Endothelial cell (in vitro differentiated cells): ENCODE data around the gene METRNL. TPM values are rescaled to one million over a fixed set of nuclear protein-coding genes. Genes with fewer than 3 reads are reported as not detected.

ENCODE experiments used
- DNase-seq: peaks from one replicate; pipeline ENCODE4 v3.0.0; 2021; ENCODE audit warnings: low spot score
- H3K27ac Mint-ChIP-seq: one replicate; pipeline ENCODE4 v1.8.0; 2021; ENCODE audit warnings: mixed read lengths, inconsistent platforms; ENCODE audit not compliant: unreplicated experiment
- H3K27me3 Mint-ChIP-seq: one replicate; pipeline ENCODE4 v1.8.0; 2021; ENCODE audit warnings: mild to moderate bottlenecking, moderate library complexity, mixed read lengths, inconsistent platforms; ENCODE audit not compliant: unreplicated experiment
- H3K36me3 Mint-ChIP-seq: one replicate; pipeline ENCODE4 v1.8.0; 2021; ENCODE audit warnings: mild to moderate bottlenecking, low read depth, mixed read lengths, inconsistent platforms; ENCODE audit not compliant: unreplicated experiment
- H3K4me1 Mint-ChIP-seq: one replicate; pipeline ENCODE4 v1.8.0; 2021; ENCODE audit warnings: mild to moderate bottlenecking, mixed read lengths, inconsistent platforms; ENCODE audit not compliant: unreplicated experiment
- H3K4me3 Mint-ChIP-seq: one replicate; pipeline ENCODE4 v1.8.0; 2021; ENCODE audit warnings: mild to moderate bottlenecking, mixed read lengths, inconsistent platforms; ENCODE audit not compliant: unreplicated experiment
- H3K9me3 Mint-ChIP-seq: one replicate; pipeline ENCODE4 v1.8.0; 2021; ENCODE audit warnings: mixed read lengths, inconsistent platforms; ENCODE audit not compliant: unreplicated experiment
- CTCF ChIP-seq: fragments of 200-600 bp; sonication (generic); IDR thresholded peaks from one replicate; pipeline ENCODE4 v1.5.0; 2021; ENCODE audit warnings: antibody characterized with exemption; ENCODE audit not compliant: unreplicated experiment
- total RNA-seq: library from RNA; stranded (reverse); fragmentation: NEBNext Ultra II Directional; extraction: Animal tissue kit (Norgen Biotek cat#: 25700); gene quantifications from one replicate; pipeline ENCODE4 v1.2.1, GENCODE V29; 2021; ENCODE audit not compliant: unreplicated experiment

Gene METRNL
- total RNA-seq, 1 donor from 2014 or later, result 5.3 TPM

- Mint-ChIP-seq H3K4me3 (no peak overlapping the region), H3K27ac (no peak overlapping the region), H3K4me1 (peaks cover 5% of the 10 kb centered on the region), H3K9me3 (no peaks in the 10 kb centered on the region), H3K27me3 (peaks cover 6% of the 10 kb centered on the region), H3K36me3 (peaks cover 6% of the 10 kb centered on the region)
- no peak for DNase-seq
- TF ChIP-seq CTCF, result no peak
These were observed 28.2 kb downstream of the METRNL start for GRCh38 chr17:83107656-83108048.

- no peak for DNase-seq
- peaks cover 5% of the 10 kb centered on the region for H3K4me1 Mint-ChIP-seq
- H3K4me3 Mint-ChIP-seq, result no peak overlapping the region
- no peaks in the 10 kb centered on the region for H3K9me3 Mint-ChIP-seq
- peaks cover 6% of the 10 kb centered on the region for H3K36me3 Mint-ChIP-seq
- peaks cover 9% of the 10 kb centered on the region for H3K27me3 Mint-ChIP-seq
- H3K27ac Mint-ChIP-seq, result no peak overlapping the region
- TF ChIP-seq CTCF, result no peak
These were observed 29.3 kb downstream of the METRNL start for GRCh38 chr17:83108709-83109108.

GRCh38 chr17:83109386-83109785 lies 30.0 kb downstream of the METRNL start:
- no peaks in the 10 kb centered on the region for H3K9me3 Mint-ChIP-seq
- no peak for TF ChIP-seq CTCF

GRCh38 chr17:83109793-83110645 lies 30.6 kb downstream of the METRNL start:
- H3K9me3 Mint-ChIP-seq, result no peaks in the 10 kb centered on the region
- DNase-seq, result no peak
- peaks cover 12% of the 10 kb centered on the region for H3K27me3 Mint-ChIP-seq
- H3K4me1 Mint-ChIP-seq, result no peaks in the 10 kb centered on the region
- H3K4me3 Mint-ChIP-seq, result peak overlapping the region; percentile 56
- H3K36me3 Mint-ChIP-seq, result peaks cover 6% of the 10 kb centered on the region
- H3K27ac Mint-ChIP-seq, result no peak overlapping the region
- no peak for TF ChIP-seq CTCF

More at GRCh38 chr17:83109386-83109785, 30.0 kb downstream of the METRNL start:
- no peak for DNase-seq
- Mint-ChIP-seq H3K27me3 (peaks cover 9% of the 10 kb centered on the region), H3K36me3 (peaks cover 6% of the 10 kb centered on the region), H3K4me1 (peaks cover 1% of the 10 kb centered on the region), H3K4me3 (no peak overlapping the region), H3K27ac (no peak overlapping the region)

GRCh38 chr17:83110735-83111134 lies 31.3 kb downstream of the METRNL start:
- Mint-ChIP-seq H3K9me3 (no peaks in the 10 kb centered on the region), H3K4me1 (no peaks in the 10 kb centered on the region), H3K4me3 (peak overlapping the region; percentile 56), H3K36me3 (peaks cover 6% of the 10 kb centered on the region), H3K27me3 (peaks cover 12% of the 10 kb centered on the region), H3K27ac (no peak overlapping the region)
- no peak for DNase-seq
- TF ChIP-seq CTCF, result no peak
